NCI-H748 (cell line): ENCODE results near the gene CSGALNACT2.
"Not testable (repeated sequence)": the region's sequence is repeated elsewhere in the genome, so short reads cannot be mapped to it uniquely, and the experiment has no call there.

Experiments used
- DNase-seq: peaks from one replicate; lab custom pipeline; 2025; ENCODE audit not compliant: unreplicated experiment; lab: John Stamatoyannopoulos, UW

Gene CSGALNACT2

DNA sequence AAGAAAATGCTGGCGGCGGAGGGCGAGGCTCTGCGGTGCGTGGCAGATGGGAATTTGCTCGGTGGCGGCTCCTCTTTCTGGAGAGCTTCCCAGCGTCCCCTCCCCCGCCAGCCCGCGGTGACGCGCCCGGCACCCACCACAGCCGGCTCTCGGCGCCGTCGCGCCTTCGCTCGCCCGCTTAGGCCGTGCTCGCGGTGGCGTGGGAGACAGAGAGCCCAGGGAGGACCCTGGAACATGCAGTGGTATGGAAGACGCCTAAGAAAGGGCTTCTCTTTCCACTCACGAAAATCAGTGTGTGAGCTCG lies 576 bp upstream of the CSGALNACT2 start:
- peak; percentile 52 for DNase-seq

DNA sequence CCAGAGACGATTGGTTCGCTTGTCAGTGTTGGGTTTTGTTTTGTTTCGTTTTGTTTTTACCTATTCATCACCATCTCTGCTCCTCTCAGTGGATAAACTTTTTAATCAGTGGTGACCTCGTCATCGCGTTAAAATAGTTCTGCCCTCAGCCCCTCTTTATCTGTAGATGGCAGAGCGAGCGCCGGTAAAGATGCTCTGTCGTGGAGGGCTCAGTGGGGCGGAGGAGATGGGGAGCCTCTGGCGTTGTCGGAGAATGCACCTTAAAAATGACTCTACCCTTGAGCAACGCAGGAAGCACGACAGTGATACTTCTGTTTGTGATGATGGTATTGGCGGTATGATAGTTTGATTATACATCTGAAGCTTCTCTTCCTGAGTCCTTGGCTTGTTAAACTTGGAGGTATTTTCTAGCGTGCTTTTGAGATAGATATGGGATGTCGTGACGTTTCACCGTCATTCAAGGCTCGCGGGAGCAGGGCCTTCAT lies 554 bp downstream of the CSGALNACT2 start:
- DNase-seq = peak; percentile 44

DNA sequence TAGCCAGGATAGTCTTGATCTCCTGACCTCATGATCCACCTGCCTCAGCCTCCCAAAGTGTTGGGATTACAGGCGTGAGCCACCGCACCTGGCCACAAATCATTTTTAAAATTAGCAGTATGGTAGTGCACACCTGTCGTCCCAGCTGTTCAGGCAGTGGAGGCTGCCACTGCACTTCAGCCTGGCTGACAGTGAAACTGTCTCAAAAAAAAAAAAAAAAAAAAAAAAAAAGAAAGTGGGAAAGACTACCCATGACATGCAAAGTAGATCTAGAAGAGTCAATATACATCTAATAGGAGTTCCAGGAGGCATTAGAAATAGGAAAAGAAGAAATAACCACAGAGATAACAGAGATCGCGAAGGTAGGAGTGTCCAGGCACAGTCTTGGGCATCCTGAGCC lies 3.2 kb downstream of the CSGALNACT2 start:
- no peak for DNase-seq

DNA sequence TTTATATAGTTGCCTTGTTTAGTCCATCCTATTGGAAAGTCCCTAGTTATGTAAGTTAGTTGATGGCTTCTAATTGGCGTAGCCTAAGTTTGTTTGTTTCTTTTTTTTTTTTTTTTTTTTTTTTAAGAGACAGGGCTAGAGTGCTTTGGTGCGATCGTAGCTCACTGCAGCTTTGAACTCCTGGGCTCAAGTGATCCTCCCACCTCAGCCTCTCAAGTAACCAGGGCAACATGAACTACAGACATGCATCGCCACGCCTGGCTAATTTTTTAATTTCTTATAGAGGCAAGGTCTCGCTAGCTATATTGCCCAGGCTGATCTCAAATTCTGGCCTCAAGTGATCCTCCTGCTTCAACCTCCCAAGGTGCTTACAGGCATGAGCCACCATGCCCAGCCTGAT lies 7.1 kb downstream of the CSGALNACT2 start:
- no peak for DNase-seq

DNA sequence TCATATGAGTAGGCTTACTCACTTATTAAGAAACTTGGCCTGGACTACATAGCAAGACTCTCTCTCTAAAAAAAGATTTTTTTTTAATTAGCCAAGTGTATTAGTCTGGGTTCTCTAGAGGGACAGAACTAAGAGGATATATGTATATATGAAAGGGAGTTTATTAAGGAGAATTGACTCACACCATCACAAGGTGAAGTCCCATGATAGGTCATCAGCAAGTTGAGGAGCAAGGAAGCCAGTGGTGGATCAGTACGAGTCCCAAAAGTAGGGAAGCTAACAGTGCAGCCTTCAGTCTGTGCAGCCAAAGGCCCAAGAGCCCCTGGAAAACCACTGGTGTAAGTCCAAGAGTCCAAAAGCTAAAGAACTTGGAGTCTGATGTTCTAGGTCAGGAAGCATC lies 7.7 kb downstream of the CSGALNACT2 start:
- DNase-seq = not testable (repeated sequence)

DNA sequence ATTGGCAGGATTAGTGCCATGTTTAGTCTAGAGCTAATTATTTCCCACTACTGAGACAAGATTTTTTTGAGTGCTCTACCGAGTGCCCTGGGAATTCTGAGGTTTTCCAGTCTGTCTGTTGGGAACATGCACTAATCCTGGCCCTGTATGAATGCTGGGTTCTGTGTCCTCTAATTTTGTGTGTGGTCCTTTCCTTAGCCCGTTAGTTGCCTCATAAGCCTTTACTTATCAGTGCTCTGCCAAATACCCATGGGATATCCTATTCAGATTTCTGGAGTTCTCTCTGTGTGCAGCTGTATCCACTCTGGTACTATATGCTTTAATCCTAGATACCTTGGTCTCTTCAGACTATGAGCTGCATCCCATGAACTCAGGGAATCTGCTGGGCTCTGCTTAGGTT lies 13.1 kb downstream of the CSGALNACT2 start:
- no peak for DNase-seq

DNA sequence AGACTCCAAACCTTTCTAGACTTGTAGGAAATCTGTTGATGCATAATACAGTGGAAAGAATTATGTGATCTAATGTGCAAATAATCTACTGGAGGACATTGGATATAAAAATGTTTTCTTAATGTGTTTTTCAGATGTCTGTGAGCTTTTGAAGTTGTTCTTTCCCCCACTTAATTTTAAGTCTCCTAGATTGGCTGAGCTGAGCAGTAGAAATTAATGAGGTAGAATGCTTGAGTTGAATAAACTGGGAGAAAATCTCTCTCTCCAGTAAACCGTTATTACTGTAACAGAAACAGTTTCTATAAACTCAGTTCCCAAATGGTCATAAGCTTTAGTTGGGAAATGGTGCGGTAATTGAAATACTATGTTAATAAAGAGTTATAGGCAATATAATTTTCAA lies 15.7 kb downstream of the CSGALNACT2 start:
- no peak for DNase-seq

DNA sequence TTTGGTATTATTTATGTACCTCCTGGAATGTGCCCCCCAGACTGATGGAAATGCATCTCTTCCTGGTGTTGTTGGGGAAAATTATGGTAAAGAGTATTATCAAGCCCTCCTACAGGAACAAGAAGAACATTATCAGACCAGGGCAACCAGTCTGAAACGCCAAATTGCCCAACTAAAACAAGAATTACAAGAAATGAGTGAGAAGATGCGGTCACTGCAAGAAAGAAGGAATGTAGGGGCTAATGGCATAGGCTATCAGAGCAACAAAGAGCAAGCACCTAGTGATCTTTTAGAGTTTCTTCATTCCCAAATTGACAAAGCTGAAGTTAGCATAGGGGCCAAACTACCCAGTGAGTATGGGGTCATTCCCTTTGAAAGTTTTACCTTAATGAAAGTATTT lies 17.0 kb downstream of the CSGALNACT2 start:
- DNase-seq = no peak

DNA sequence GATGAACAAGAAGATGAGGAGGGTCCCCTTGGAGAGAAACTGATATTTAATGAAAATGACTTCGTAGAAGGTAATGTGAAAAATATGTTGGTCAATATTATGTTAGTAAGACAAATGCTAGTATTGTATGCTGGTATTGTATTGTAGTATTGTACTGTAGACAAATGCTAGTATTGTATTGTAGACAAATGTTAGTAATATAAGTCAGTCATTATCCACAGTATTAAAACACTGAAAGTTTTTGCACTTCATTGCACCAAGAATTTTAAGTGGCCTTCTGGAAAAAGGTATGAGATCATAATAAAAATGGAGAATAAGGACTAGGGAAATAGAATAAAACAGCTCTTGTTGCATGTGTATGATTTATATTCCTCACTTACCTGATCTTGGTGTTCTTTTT lies 17.5 kb downstream of the CSGALNACT2 start:
- DNase-seq = no peak

DNA sequence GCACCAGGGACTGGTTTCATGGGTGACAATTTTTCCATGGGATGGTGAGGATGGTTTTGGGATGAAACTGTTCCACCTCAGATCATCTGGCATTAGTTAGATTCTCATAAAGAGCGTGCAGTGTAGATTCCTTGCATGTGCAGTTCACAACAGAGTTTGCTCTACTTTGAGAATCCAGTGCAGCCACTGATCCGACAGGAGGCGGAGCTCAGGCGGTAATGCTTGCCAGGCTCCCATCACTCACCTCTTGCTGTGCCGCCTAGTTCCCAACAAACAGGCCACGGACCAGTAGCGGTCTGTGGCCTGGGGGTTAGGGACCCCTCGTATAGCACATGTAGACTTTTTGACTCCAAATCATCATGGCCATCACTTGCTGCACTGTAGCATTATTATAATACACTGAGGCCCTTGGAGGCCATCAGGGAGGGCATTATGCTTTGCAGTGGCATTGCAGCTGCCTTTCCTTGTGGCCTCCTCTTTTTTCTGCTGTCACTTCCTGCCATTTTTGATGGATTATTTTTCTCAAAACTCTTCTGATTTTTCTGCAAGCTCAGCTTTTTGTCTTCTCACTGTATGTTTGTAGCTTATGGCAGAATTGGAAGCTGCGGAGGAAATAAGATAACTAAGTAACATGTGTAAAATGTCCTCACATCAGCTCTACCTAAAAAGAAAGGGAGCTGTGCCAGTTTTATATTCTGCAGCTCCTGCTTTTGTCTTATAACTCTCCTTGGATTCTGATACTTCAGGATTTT lies 18.5 kb downstream of the CSGALNACT2 start:
- no peak for DNase-seq

DNA sequence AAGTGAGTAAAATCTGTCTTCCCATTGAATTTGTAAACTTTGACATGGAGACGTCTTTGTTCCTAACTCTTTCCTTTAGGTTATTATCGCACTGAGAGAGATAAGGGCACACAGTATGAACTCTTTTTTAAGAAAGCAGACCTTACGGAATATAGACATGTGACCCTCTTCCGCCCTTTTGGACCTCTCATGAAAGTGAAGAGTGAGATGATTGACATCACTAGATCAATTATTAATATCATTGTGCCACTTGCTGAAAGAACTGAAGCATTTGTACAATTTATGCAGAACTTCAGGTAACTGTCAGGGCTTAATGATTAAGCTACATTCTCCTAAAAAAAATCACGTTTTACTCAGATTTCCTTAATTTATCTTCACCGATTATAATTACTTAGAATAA lies 20.4 kb downstream of the CSGALNACT2 start:
- no peak for DNase-seq

DNA sequence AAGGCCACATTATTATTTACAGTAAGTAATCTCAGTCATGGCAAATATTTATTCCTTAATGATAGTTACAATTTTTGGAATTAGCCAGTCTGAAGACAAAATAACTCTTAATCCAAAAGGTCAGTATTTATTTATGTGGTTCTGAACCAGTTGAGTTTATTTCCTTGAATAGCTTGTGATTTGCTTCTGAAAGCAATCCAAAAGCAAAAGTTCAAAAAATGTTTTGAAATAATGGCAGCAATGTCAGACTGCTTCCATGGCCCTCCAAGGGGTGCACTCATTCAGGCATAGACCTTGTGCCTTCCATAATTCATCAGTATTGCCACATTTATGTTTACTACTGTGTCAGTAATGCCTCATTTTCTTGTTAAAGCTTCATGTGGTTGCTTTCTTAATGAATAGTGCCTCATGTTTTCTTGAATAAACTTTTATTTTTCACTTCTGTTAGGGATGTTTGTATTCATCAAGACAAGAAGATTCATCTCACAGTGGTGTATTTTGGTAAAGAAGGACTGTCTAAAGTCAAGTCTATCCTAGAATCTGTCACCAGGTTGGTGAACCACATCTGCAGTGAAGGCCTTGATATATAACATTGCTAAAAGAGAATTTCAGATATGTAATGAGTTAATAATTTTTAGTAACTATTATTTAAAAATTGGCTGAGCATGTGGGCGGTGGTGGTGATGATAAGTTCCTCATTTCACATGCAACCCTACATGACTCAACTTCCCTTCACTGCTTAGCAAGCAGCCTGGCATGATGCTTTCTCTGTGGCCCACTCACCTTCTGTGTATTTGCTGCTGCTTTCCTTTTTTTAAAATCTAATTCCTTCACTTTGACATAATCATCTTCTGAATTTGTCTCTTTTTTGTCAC lies 22.0 kb downstream of the CSGALNACT2 start:
- no peak for DNase-seq

DNA sequence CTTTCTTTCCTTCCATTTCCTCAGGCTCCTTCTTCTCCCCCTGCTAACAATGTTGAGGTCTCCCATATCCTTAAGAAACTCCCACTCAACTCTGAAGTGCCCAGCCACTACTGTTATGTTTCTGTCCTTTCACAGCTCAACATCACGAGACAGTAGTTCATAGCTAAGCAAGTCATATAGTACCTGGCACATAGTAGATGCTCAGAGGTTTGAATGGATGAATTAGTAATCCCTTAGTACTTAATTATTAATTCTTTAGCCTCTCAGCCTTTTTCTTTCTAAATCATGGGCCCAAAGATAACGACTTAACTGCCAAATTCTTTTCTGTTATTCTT lies 22.6 kb downstream of the CSGALNACT2 start:
- no peak for DNase-seq

DNA sequence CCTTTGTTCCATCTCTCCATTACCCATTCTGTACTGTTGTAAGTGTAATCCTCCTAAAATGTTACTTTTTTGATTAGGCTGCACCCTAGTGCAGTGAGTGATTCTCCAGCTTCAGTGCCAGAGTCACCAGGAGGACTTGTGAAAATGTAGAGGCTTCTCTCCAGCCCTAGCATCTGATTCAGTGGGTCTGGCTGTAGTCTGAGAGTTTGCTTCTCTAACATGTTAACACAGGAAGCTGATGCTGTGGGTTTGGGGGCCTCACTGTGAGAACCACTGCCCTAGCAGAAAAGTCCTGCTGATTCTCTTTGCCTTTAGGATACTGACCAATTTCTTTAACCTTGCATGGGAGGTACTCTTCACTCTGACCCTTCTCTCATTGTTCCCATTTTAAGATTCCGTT lies 24.4 kb downstream of the CSGALNACT2 start:
- DNase-seq = no peak

DNA sequence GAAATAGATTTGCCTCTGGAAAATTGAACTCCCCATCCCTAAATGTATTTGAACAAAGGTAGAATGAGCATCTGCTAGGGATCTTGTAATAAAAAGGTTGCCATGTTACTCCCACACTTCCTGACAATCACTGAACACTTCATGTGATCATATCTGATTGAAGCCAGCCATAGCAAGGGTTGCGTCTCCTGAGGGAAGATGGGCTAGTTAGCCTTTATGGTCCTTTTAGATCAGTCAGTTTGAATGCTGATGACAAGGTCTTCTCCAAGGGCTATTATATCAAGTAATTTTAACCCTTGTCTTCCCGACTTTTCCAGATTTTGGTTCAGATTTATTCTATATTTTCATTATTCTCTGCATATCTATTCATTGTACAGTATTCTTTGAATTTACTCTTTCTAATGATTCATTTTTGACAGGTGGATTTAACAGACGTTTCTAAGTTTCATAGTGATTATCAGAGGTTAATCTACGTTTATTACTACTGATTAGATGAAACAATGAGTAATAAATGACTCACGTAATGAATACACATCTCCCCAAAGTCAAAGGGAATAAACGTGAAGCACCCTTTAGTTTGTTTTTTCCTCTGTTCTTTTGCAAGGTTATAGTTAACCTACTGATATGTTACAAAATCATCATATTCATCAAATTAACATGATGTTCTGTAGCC lies 28.1 kb downstream of the CSGALNACT2 start:
- DNase-seq = peak; percentile 8

DNA sequence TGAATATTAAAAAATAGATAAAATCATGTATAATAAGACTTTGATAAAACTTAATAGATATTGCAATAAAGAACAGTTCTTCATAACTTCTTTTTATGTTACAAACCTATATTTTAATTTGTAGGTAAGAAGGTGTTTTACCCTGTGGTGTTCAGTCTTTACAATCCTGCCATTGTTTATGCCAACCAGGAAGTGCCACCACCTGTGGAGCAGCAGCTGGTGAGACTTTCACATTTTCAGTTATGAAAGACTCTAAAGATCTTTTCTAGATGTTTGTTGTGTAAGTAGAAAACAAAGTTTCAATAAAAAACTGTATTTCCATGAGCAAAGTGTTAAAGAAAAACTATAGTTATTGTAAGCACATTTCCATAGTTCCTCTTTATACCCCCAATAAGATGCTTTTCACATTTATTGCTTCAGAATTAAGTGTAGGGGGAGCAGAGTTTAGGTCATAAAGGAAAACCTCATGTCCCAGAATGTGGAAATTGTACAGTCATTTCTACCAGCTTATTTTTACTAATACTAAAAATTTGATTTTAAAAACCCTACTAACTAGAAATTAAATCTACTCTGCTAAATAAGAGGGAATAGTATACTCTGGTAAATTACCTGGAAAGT lies 28.7 kb downstream of the CSGALNACT2 start:
- DNase-seq = peak; percentile 24

DNA sequence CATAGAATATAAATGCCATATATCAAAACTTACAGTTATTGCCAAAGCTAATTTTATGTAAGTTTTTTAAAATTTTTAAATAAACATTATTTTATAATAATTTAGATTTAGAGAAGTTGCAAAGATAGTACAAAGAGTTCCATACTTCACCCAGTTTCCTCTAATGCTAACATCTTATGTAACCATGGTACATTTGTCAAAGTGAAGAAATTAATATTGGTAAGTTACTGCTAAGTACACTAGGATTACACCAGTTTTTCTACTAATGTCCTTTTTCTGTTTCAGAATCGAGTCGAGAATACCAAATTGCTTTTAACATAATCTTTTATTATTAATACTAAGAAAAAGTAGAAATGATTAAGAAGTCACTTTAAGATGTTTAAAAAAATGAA lies 29.2 kb downstream of the CSGALNACT2 start:
- DNase-seq = no peak

DNA sequence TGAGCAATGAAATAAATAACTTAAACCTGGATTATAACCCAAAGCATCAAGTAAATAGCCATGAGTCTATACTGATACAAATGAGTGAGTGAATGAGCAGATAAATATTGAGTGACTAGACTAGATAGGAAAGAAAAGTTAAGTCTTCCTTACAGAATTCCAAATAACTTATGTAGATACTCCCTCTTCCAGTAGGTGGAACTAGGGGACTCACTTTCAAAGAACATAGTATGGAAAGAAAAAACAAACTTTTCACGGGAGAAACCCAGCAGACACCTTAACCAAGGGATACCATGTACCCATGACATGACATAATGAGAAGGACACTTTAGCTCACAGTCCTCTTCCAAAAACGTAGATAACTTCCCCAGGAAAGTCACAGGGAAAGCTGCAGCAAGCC lies 32.2 kb downstream of the CSGALNACT2 start:
- DNase-seq = no peak

DNA sequence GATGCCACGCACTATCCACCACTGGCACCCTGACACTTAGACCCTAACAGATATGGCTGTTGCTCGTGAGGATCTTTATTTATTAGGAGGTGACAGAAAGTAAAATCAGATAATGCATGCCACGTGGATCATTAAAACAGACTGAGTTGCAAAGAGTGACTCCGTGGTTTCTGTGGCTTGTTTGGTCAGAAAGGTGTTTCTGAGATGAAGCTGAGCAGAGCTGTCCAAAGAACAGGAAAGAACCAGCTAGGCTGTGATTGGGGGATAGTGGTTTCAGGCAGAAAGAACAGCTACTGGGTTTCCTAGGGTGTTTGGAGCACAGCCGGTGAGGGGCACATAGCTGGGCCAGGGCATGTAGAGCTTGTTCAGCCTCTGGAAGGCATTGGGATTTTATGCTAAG lies 34.4 kb downstream of the CSGALNACT2 start:
- DNase-seq = no peak

DNA sequence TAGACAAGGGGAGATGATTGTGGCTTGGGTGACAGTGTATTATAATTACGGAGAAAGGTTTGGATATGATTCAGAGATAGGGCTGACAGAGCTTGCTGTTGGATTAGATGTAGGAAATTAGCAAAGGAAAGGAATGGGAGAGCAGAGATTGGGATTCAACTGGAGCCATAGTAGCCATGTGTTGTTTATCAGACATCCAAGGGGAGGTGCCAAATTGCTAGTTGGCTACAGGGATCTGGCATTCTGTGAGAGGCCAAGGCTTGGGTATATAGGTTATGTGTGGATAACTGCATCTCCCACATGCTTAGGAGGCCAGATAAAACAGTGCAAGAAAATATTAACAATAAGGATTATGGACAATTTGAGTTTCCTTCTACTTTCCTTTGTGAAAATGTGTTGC lies 34.9 kb downstream of the CSGALNACT2 start:
- no peak for DNase-seq

DNA sequence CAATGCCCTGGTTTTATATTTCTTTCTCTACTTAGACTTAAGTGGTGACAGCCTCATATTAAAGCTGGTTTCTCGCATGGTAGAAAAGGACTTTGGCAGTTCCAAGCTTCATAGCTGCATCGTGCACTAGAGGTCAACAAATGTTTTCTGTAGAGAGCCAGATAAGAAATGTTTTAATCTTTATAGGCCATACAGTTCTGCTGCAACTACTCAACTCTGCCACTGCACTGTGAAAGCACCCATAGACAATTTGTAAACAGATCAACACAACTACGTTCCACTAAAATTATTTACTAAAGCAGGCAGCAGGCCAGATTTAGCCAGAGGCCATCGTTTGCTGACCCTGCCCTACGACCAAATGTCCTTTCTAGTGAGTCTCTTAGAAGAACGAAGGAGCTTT lies 36.7 kb downstream of the CSGALNACT2 start:
- no peak for DNase-seq

DNA sequence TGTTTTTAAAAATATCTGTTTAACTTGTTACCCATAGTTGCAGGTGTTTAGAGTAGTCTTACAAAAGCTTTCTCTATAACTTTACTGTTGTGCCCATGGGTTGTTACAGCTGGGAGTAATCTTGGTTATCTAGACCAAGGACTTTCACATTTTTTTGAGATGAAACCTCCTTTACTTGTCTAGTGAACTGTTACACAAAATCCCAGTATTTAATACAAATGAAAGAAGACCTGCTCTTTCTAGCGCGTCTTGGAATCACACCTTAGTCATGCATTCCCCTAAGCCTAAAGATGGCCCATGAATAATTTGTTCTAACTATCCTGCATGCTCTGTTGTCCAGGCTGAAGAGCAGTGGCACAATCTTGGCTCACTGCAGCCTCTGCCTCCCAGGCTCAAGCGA lies 38.0 kb downstream of the CSGALNACT2 start:
- no peak for DNase-seq
